NCI-H1930 (cell line): Measurements from ENCODE around the gene PAX4.

Experiments
- DNase-seq, 2 experiments: peaks; one replicate each; lab custom pipeline; 2025; lab: John Stamatoyannopoulos, UW

PAX4 gene

GRCh38 chr7:127629268-127629854, 11.4 kb upstream of the PAX4 start:
- peak in 1 of 2 experiments; percentile 28 for DNase-seq

- no peak for DNase-seq
Observed at GRCh38 chr7:127628445-127628844, 10.5 kb upstream of the PAX4 start.

- DNase-seq: no peak
Observed at GRCh38 chr7:127625331-127625730, 7.4 kb upstream of the PAX4 start.

GRCh38 chr7:127620406-127621233, 2.7 kb upstream of the PAX4 start:
- no peak for DNase-seq

- no peak for DNase-seq
Observed at GRCh38 chr7:127619681-127620405, 1.9 kb upstream of the PAX4 start.

- DNase-seq: no peak
Observed at GRCh38 chr7:127618775-127619174, 833 bp upstream of the PAX4 start.

- DNase-seq: no peak
Observed at GRCh38 chr7:127616724-127617123, 1.2 kb downstream of the PAX4 start.

GRCh38 chr7:127612263-127612662, 5.7 kb downstream of the PAX4 start:
- no peak for DNase-seq

- DNase-seq: no peak
Observed at GRCh38 chr7:127609297-127609696, 8.6 kb downstream of the PAX4 start.

- DNase-seq: no peak
Observed at GRCh38 chr7:127608446-127608845, 9.5 kb downstream of the PAX4 start.

GRCh38 chr7:127600885-127601284, 17.1 kb downstream of the PAX4 start:
- no peak for DNase-seq

GRCh38 chr7:127598318-127598717, 19.6 kb downstream of the PAX4 start:
- no peak for DNase-seq

- no peak for DNase-seq
Observed at GRCh38 chr7:127595737-127596136, 22.2 kb downstream of the PAX4 start.

- no peak for DNase-seq
Observed at GRCh38 chr7:127594490-127594889, 23.5 kb downstream of the PAX4 start.

GRCh38 chr7:127592550-127592949, 25.4 kb downstream of the PAX4 start:
- no peak for DNase-seq

- DNase-seq: no peak
Observed at GRCh38 chr7:127591591-127591990, 26.4 kb downstream of the PAX4 start.

GRCh38 chr7:127591189-127591588, 26.8 kb downstream of the PAX4 start:
- DNase-seq: no peak

- DNase-seq: no peak
Observed at GRCh38 chr7:127589896-127590295, 28.0 kb downstream of the PAX4 start.

- DNase-seq: peak; percentile 55 to 64
Observed at GRCh38 chr7:127588697-127589482, 29.1 kb downstream of the PAX4 start.

GRCh38 chr7:127588019-127588696, 29.8 kb downstream of the PAX4 start, which contains the start of gene ARF5:
ARF5 (plus strand) TSS chr7:127588411; CDS start chr7:127588499, 88 bp downstream.
- DNase-seq: peak; percentile 66 to 88

- no peak for DNase-seq
Observed at GRCh38 chr7:127587663-127588018, 30.3 kb downstream of the PAX4 start.

GRCh38 chr7:127586346-127586745, 31.6 kb downstream of the PAX4 start:
- no peak for DNase-seq
